Measurements from ENCODE around the gene CMBL. TPM values are rescaled to one million over a fixed set of nuclear protein-coding genes. Genes with fewer than 3 reads are reported as not detected.

CMBL gene
- total RNA-seq, 1 donor from 2014 or later = 8.2 TPM

Other genes with a start within 250 kb of the CMBL start
- gene ATPSCKMT, start 58.0 kb downstream of the CMBL start, total RNA-seq = 18.3 and 19.3 TPM in 2 replicates
- gene CCT5, start 57.6 kb downstream of the CMBL start, total RNA-seq = 359 and 366 TPM in 2 replicates
- gene MARCHF6, start 45.8 kb upstream of the CMBL start, total RNA-seq = 51.5 and 61.3 TPM in 2 replicates
- 1.5 and 4.2 TPM in 2 replicates for gene ROPN1L, start 134.0 kb upstream of the CMBL start, total RNA-seq